ENCODE data around the gene PWWP2B. TPM values are rescaled to one million over a fixed set of nuclear protein-coding genes. Genes with fewer than 3 reads are reported as not detected.

The PWWP2B gene
- total RNA-seq, 1 donor from 2014 or later: 24.4 TPM

DNA sequence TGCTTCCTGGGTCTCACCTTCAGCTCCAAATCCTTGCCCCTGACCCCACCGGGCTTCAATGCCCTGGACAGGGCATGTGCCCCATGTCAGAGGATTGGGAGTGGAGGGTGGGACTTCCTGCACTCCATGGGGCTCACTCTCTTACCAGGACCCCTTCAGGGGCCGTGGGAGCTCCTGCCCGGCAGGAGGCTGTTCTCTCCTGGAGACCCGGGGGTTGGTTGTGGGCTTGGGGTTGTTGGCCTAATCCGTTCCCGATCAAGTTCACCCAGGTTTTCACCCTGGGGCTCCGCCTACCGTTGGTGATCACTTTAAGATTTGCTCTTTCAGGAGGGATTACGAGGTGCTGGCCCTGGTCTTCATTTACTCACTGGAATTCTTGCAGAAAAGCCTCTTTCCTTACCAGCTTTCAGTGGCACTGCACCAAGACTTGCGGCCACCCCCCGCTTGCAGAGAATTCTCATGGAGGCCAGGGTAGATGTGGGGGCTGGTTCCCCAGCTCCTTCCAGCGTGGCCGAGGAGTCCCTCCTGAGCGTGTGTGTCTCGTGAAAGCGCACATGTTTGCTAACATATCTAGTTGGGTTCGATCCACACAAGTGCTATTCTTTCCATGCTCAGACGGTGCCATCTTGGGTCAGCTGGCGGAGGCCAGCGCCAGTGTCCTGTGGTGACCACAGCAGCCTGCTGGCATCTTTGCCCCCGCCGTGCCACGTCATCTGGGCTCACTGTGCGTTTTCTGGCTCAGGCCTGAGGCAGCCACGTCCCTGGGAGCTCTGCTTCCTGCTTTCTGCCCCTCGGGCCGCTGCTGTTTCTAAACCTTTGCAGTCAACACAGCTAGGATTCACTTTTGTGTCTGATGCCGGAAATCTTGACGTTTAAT lies 15.6 kb downstream of the PWWP2B start:
- intact Hi-C loops (cut with DNase I): no loop called here
- no peaks in the 10 kb centered on the region for H3K36me3 ChIP-seq
- H3K27ac ChIP-seq: peak overlapping the region; percentile 22 to 53
- TF ChIP-seq, protein P1, sequence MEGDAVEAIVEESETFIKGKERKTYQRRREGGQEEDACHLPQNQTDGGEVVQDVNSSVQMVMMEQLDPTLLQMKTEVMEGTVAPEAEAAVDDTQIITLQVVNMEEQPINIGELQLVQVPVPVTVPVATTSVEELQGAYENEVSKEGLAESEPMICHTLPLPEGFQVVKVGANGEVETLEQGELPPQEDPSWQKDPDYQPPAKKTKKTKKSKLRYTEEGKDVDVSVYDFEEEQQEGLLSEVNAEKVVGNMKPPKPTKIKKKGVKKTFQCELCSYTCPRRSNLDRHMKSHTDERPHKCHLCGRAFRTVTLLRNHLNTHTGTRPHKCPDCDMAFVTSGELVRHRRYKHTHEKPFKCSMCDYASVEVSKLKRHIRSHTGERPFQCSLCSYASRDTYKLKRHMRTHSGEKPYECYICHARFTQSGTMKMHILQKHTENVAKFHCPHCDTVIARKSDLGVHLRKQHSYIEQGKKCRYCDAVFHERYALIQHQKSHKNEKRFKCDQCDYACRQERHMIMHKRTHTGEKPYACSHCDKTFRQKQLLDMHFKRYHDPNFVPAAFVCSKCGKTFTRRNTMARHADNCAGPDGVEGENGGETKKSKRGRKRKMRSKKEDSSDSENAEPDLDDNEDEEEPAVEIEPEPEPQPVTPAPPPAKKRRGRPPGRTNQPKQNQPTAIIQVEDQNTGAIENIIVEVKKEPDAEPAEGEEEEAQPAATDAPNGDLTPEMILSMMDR (IDR thresholded peaks at IDR 0.05): no peak
- no peak overlapping the region for H3K4me3 ChIP-seq
- no peaks in the 10 kb centered on the region for H3K27me3 ChIP-seq
- DNase-seq (ENCODE audit: low spot score in 2 of 2): no peak
- peaks cover 0 to 10% of the 10 kb centered on the region in 2 donors for H3K4me1 ChIP-seq
- H3K9me3 ChIP-seq: no peaks in the 10 kb centered on the region

DNA sequence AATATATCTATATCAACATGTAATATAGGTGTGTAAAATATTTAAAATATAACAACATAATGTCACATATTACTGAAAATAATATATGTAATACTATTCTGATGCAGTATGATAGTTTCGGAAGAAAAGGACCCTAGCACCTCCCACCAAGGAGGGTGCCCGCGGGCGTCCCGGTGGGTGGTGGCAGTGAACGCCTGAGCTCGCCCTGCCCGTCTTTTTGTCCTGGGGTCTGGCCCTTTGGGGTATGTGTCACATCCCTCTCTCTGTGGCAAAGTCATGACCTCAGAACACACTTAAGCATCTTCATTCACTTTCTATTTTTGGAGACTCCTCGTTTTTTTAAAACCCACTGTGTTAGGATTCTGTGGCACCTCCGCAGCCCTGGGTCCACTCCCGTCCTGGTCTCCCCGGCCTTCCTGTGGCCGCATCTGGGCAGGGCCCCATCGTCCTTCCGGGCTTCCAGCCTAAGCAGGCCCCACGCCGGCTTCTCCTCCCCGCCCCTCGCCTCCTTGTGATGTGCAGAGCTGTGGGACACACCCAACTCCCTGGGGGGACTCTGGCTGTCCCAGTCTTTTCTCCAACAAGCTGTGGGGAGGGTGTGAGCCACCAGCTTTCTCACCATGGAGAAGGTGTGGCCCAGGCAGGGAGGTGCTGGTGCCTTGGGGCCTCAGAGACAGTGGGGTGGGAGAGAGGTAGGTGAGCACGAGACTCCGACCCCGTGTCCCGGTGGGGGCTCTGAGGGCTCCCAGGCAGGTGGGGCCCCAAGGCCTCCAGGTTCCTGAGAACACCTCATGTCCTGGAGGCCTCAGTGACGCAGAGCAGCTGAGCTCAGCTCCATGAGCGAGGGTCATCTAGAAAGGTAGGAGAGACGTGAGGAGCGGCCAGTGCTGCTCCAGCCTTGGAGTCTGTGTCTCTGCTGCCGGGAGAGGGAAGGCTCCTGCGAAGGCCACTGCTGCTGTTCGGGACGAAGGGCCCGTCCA lies 16.5 kb downstream of the PWWP2B start:
- H3K27ac ChIP-seq: no peak overlapping the region
- H3K36me3 ChIP-seq: no peaks in the 10 kb centered on the region
- intact Hi-C loops (cut with DNase I): no loop called here
- peaks cover 0 to 10% of the 10 kb centered on the region in 2 donors for H3K4me1 ChIP-seq
- DNase-seq (ENCODE audit: low spot score in 2 of 2): no peak
- no peaks in the 10 kb centered on the region for H3K9me3 ChIP-seq
- H3K4me3 ChIP-seq: no peak overlapping the region
- TF ChIP-seq, protein P1 (IDR thresholded peaks at IDR 0.05): no peak
- no peaks in the 10 kb centered on the region for H3K27me3 ChIP-seq

DNA sequence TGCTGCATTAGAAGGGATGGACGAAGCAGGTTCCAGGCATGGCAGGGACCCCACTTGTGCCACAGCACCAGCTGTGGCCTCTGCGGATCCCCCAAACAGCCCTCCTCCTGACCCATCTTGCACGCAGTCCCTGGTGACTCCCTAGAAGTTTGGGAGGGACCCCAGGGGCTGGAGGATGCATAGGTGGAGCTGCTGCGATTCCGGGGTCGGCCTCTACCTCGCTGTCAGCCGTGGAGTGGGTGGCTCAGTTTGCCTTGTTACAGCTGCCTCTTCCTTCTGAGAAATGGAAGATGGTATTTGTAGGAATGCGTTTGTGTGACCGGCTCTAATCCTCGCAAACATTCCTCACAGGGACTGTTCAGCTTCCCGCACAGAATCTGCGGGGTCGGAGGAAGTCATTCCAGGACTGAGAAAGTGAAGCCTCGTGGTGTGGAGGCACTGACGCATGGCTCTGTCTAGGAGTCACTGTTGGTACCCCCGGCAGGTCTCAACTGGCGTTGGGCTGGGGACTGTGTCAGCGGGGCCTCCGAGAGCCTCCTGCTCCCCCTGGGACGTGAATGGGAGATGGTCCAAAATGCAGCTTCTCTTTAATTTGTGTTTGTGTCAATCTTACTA lies 17.5 kb downstream of the PWWP2B start:
- Histone ChIP-seq H3K9me3 (no peaks in the 10 kb centered on the region), H3K36me3 (no peaks in the 10 kb centered on the region), H3K4me1 (peaks cover 0 to 17% of the 10 kb centered on the region in 2 donors), H3K27me3 (no peaks in the 10 kb centered on the region), H3K27ac (no peak overlapping the region), H3K4me3 (no peak overlapping the region)
- TF ChIP-seq, protein P1 (IDR thresholded peaks at IDR 0.05): no peak
- intact Hi-C loops (cut with DNase I): no loop called here
- no peak for DNase-seq (ENCODE audit: low spot score in 2 of 2)

GRCh38 chr10:132415255-132415654 lies 18.3 kb downstream of the PWWP2B start:
- Histone ChIP-seq H3K4me1 (peaks cover 0 to 20% of the 10 kb centered on the region in 2 donors), H3K4me3 (no peak overlapping the region), H3K27ac (no peak overlapping the region), H3K36me3 (no peaks in the 10 kb centered on the region), H3K27me3 (no peaks in the 10 kb centered on the region), H3K9me3 (no peaks in the 10 kb centered on the region)
- TF ChIP-seq, protein P1 (IDR thresholded peaks at IDR 0.05): no peak
- DNase-seq (ENCODE audit: low spot score in 2 of 2): no peak
- intact Hi-C loops (cut with DNase I): no loop called here

- Histone ChIP-seq H3K9me3 (no peaks in the 10 kb centered on the region), H3K4me3 (no peak overlapping the region), H3K27me3 (no peaks in the 10 kb centered on the region), H3K36me3 (no peaks in the 10 kb centered on the region), H3K27ac (no peak overlapping the region), H3K4me1 (peaks cover 1 to 27% of the 10 kb centered on the region in 2 donors)
- no peak for DNase-seq (ENCODE audit: low spot score in 2 of 2)
- TF ChIP-seq, protein P1 (IDR thresholded peaks at IDR 0.05): no peak
- intact Hi-C loops (cut with DNase I): no loop called here
These were observed 19.0 kb downstream of the PWWP2B start for GRCh38 chr10:132415956-132416355.

Data from ascending aorta (tissue), 2 donors.